GM18499 (cell line): ENCODE measurements around the gene ADISSP.
"Not testable (repeated sequence)": the region's sequence is repeated elsewhere in the genome, so short reads cannot be mapped to it uniquely, and the experiment has no call there.

Experiments
- ATAC-seq: cut with Tn5 transposase; IDR thresholded peaks from one replicate; pipeline ENCODE4 v1.9.1; 2021; ENCODE audit warnings: moderate number of reproducible peaks; ENCODE audit not compliant: insufficient read depth, unreplicated experiment

The ADISSP gene

DNA sequence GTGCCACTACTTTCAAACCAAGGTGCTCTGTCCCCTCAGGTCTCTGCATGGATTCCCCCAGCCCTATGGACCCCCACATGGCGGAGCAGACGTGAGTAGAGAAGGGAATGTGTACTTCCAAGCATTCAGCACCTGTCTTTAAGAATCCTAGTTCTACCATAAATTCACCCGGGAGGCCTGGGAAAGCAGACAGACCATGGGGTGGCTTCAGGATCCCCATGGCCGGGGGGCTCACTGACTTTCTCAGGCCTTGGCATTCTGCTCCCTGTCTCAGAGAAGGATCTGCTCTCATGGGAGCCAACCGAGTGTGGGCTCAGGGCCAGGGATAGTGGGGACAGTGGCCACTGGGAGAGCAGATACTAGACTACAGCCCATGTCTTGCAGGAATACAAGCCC is 30.8 kb upstream of the ADISSP start:
- no peak for ATAC-seq

DNA sequence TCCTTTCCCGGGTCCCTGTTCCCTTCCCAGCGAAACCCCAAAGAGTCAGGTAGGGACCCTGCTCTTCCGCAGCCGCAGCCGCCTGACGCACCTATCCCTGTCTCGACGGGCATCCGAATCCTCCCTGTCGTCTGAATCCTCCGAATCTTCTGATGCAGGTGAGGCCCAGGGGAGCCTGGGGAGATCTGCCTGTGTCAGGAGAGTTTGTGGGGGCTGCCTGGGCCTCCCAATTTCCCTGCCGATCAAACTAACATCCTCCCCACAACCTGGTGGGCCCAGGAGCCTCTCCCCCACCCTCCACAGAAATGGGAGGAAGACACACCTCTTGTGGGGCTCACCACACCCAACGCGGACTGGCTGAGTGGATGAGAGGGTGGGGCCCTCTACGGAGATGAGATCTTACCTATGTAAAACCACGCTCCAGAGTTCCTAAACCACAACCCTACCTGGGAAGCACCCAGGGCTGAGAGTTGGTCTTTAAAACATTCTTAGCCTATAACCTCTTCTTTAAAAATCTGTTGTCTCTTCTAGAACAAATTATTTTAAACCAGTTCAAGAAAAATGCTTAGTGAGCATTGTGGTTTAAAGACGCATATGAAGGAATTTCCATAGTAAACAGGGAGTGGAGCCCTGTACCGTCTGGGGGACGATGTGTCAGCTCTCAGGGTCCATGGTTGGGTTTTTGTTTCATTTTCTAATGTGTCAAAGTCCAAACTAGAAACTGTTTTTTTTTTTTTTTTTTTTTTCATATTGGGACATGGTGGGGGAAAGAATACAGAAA is 30.2 kb upstream of the ADISSP start:
- ATAC-seq, result no peak

DNA sequence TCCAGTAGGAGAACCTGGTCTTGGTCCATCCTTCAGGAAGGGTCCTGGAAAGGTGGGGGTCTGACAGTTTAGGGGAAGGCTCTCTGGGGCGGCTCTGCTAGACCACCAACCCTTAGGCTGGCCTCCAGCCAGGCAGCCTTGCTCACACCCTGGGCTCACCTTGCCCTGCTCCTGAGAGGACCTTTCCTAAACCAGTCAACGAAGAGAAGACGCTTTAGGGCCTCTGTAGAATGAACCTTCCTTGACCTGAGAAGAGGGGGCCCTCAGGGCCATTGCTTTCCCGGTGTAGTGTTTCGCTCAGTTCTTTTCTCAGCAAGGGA is 29.6 kb upstream of the ADISSP start:
- no peak for ATAC-seq

DNA sequence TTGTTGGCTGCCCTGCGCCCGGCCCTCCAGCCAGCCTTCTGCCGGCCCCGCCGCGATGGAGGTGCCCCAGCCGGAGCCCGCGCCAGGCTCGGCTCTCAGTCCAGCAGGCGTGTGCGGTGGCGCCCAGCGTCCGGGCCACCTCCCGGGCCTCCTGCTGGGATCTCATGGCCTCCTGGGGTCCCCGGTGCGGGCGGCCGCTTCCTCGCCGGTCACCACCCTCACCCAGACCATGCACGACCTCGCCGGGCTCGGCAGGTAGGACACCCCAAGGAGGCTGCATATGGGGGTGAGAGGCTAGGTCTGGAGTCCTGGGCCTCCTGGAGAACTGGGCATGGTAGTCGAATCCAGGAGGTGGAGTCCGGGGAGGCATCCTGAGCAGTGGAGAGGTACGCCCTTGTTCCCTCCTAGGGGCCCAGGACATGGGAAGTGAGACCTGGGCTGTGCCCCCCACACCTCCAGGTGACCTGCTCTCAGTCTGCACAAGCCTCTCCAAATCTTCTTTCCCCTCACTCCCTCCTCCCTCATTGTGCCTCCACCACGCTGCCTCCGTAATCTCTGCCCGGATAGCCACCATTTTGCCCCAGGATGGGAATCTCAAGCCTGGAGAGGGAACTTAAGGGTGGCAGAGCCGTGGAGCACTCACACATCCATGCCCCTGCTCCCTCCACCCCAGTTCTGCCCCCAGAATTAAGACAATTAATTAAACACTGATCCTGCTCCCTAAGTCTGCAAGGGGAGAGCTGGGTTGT is 29.1 kb upstream of the ADISSP start:
- ATAC-seq, result no peak

DNA sequence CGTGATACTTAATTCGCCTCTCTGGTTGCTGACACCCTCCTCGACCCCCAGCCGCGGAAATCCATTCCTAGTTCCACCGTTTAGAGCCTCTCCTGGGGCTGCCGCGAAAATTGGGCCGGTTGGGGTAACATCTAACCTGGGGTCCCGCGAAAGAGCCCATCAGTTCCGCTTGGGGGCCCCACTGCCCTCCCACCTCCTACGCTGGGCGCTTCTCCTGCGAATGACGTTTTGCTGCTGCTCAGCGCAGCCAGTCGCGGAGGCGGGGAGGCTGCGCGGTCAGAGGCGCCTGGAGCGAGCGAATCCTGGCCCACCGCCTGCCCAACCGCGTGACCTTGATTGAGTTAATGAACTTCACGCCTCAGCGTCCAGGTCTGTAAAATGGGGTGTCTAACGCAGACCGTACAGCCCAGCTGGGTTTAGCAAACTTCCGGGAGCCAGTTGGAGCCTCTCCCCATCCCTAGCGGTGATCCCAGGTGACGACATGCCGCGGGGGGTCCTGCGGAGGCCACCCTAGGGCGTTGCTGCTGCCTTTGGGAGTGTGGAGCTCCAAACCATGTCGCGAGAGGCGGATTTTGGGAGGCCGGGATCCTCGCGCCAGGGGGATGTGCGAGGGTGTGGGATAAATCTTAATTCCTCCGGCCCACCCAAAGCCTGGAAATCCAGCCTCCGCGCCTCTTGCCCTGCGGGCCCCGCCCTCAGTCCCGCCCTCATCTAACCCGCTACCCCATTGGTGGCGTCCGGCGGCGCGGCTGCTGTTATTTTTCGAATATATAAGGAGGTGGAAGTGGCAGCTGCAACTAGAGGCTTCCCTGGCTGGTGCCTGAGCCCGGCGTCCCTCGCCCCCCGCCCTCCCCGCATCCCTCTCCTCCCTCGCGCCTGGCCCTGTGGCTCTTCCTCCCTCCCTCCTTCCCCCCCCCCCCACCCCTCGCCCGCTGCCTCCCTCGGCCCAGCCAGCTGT is 28.2 kb upstream of the ADISSP start, which contains the start of gene CDC25B:
Gene CDC25B (plus strand): TSS at position 800 of the 958 bp plus-strand sequence. CDS start 222 bp downstream, outside the sequence.
- no peak for ATAC-seq

DNA sequence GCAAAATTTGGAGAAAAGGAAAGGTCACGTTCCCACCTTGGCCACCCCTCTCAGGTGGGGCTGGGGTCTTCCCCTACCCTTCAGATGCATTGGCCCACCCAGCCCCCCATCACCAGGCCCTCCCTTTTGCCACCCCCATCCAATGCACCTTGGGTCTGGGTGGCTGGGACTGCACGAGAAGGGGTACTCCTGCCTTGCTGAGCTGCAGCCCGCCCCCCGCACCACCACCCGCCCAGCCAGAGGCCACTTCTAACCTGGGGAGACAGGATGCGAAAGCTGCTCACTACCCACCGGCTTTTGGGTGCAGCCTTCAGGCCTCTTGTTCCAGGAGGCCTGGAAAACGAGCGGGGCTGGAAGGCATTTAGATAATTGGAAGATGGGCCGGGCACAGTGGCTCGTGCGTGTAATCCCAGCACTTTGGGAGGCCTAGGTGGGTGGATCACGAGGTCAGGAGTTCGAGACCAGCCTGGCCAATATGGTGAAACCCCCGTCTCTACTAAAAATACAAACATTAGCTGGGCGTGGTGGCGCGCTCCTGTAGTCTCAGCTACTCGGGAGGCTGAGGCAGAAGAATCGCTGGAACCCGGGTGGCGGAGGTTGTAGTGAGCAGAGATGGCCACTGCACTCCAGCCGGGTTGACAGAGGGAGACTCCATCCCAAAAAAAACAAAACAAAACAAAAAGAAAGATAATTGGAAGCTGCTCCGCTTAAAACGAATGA is 27.3 kb upstream of the ADISSP start:
- no peak for ATAC-seq

DNA sequence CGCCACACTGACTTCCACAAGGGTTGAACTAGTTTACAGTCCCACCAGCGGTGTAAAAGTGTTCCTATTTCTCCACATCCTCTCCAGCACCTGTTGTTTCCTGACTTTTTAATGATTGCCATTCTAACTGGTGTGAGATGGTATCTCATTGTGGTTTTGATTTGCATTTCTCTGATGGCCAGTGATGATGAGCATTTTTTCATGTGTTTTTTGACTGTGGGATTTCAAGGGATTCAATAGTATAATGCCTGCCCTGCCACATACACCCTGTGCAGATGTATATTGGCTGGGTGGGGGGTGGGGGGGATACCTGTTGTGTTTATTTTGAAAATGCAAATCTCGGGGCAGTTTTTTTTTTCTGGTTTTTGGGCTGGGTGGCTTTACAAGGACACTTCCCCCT is 26.6 kb upstream of the ADISSP start:
- not testable (repeated sequence) for ATAC-seq

DNA sequence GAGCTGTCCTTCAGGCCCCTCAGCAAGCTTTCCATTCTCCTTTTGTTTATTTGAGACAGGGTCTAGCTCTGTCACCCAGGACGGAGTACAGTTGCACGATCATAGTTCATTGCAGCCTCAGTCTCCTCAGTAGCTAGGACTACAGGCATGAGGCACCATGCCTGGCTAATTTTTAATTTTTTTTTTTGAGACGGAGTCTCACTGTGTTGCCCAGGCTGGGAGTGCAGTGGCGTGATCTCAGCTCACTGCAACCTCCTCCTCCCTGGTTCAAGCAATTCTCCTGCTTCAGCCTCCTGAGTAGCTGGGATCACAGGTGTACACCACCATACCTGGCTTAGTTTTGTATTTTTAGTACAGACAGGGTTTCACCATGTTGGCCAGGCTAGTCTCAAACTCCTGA is 21.6 kb upstream of the ADISSP start:
- not testable (repeated sequence) for ATAC-seq

DNA sequence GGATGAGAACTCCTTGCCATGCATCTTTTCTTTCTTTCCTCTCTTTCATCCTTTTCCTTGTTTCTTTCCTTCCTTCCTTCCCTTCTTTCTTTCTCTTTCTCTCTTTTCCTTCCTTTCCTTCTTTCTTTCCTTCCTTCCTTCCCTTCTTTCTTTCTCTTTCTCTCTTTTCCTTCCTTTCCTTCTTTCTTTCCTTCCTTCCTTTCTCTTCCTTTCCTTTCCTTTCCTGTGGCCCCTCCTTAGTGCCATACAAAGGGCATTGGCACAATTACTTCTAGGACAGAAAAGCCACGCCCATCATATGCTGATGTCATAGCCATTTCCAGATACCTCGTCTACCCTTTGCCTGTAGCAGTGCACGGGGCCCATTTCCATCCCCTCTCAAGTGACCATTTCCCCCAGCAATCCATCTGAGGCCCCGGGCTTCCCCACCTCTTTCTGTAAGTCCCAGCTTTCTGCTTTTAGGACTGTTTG is 21.2 kb upstream of the ADISSP start:
- no peak for ATAC-seq

DNA sequence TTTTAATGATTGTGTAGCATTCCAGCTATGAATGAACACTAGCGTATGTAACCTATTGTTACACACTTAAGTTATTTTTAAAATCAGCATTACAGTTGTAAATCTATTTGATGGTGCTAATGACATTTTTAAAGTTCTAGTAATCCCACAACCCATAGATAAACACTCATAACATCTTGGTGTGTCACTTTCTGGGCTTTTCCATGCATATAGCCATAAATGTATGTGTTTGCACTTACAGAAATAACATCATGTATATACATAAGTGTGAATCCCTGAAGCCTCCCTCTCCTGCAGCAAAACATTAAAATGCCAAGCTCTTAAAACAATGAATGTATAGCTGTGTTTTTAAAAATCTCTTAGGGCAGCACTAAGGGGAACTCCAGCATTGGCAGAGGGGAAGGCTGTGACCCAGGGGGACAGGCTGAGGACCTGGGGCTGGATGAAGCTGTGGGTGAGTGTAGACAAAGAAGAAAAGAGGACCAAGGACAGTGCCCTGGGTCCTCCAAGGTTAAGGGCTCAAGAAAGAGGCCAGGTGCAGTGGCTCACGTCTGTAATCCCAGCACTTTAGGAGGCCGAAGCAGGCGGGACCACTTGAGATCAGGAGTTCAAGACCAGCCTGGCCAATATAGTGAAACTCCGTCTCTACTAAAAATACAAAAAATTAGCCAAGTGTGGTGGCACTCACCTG is 19.9 kb upstream of the ADISSP start:
- ATAC-seq, result no peak

DNA sequence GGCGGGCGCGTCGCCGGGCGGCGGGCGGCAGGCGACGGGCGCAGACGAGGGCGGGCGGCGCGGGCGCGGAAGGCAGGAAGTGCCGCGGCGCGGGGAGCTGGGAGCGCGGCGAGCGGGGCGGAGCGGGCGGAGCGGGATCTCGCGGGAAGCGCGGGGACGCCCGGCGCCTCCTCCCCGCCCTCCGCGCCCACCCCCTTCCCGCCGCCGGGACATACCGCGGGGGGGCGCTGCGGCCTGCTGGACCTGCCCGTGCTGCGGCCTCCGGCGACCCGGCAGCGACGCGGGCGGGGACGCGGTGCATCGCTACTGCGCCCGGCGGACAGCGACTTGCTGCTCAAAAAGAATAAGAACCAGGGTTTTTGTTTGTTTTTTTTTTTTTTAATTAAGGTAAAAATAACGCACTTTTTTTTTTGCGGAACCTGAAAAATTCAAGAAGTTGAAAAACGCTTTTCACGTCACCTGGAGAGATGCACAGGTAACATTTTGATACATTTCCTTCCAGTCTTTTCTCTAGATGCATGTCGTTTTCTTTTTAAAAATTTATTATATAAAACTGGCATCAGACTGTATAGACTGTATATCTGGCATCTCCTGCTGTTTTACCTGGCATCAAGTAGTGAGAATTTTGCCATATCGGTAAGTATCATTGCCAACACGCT is 19.2 kb upstream of the ADISSP start, which contains the start of gene CENPB:
Gene CENPB (minus strand): TSS at position 76 of the 659 bp plus-strand sequence. CDS start 257 bp downstream, outside the sequence.
- peak; percentile 39 for ATAC-seq

DNA sequence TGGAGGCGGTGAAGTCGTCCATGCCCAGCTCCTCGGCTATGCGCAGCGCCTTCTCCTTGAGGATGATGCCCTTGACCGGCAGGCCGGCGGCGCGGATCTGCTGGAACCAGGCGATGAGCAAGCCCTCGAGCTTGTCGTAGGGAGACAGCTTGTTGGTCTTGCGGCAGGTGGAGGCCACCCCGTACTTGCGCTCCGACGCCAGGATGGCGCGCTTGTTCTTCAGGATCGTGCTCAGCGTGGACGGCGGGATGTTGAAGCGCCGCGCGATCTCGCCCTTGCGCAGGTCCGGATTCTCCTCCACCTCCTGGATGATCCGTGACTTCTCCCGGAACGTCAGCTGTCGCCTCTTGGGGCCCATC is 18.6 kb upstream of the ADISSP start:
- ATAC-seq, result no peak

DNA sequence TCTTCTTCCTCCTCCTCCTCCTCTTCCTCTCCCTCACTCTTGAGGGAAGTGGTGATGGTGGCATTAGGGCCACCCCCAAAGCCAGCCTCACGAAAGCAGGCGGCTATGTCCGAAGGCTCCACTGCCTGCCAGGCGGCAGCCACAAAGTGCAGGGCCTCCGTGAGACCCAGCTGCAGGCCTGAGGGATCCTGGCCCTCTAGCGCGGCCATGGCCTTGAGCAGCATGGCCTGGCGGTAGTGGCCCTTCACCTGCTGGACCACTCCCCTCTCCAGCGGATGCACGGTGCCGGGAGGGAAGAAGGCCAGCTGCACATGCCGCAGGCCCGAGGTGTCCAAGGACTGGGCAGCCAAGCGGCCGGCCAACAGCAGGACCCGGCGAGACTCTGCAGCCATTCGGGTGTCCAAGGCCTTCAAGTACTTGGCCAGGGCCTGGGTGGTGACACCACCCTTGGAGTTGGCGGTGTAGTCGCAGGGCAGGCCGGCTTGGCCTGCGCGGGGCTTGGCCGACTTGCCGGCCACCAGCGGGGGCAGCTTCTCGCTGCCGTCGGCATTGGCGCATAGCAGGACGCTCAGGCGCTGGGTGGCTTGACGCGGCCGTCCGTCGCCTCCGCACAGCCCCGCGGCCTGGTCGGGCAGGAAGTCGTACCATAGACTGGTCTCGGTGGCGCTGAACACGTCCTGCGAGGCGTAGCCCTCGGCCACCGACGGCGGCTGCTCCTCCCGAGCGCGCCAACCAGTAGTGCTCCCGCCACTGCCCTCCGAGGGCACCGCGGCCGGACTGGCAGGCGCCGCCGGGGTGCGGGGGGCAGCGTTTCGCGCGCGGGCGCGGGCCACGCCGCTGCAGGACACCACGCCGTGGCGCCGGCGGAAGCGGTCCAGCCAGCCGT is 17.9 kb upstream of the ADISSP start:
- ATAC-seq, result no peak

DNA sequence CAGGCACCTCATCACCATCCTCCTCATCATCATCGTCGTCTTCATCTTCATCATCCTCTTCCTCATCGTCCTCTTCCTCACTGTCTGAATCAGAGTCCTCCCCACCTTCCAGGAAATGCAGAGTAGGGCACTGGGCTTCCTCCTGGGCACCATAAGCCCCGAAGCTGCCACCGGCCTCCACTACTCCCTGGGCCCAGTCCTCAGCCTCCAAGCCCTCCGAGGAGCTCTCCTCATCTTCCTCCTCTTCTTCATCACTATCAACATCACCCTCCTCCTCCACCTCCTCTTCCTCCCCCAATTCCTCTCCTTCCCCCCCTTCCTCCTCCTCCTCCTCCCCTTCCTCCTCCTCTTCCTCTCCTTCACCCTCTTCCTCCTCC is 17.3 kb upstream of the ADISSP start:
- no peak for ATAC-seq

DNA sequence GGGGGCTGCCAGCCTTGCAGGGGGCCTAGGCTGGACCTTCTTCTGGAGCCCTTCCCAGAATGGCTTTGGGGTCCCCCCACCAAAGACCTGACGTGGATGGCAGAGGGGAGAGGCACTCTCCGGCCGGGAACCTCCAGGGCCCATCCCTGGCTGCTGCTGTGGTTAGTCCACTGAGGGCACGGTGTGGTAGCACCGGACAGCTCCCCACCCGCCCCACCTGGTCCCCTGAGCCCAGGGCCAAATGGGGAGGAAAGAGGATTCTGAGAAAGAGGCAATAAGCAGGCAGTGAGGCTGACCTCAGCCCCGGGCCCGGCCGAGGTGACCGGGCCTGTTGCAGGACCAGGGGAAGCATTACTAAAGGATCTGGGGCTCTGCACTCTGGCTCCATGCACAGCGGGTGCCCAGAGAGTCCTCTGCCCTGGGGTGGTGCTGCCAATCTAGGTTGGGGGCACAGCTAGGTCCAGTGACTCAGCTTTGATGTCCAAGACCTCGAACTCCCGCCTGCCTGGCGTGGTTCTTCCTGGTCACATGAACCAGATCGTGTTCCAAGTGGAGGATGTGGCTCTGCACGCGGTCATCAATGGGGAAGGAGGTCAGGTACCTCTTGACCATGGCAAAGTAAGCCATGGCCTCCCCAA is 16.8 kb upstream of the ADISSP start:
- ATAC-seq, result no peak

DNA sequence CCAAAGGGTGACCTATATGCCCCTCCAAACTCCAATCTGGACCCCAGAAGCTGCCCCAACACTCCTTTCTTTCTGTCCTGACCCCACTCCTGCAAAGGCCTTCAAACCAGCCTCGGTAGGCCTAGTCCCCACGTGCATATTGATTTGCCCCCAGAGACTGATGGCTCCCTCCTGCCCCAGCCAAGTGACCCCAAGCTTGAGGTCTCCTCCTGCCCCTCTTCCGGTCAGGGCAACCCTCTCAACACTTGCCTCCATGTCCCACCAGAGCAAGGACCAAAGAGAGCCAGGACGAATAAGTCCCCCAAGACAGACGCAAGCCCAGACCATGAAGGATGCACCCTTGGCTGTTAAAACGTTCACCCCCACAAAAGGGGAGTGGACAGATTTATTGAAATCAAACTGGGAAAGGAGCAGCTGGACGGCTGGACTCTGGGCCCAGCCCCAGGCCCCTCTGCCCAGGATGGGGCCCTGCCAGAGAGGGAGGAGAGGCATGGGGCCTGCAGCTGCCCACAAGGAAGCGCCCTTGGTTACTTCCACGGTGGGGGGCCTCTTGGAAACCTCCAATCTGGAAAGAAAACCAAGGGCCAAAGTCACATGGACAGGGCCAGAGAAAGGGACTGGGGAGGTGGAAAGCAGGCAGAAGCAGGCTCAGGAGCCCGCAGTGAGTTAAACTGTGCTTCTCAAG is 16.1 kb upstream of the ADISSP start:
- ATAC-seq, result no peak

DNA sequence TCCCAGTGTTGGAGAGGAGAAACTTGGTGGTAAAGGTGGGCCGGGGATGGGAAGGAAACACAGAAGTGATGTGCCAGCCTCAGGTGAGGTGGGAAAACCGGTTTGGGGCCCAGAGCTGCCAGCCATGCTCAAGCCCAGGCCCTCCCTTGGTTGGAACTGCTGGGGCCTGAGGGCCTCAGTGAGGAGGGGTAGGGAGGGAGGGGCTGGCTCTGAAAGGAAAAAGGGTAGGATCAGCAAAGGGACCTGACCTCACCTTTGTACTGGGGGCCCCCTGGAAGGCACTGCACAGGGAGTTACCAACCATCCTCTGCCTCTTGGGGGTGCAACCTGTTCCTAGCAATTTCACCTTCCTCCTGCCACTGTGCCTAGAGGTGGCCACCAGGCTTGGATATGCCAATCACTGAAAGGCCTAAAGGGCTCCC is 15.5 kb upstream of the ADISSP start:
- ATAC-seq, result no peak
